Astrocyte (in vitro differentiated cells and primary cell): Measurements from ENCODE around the gene F12.

Experiments
- EZH2 ChIP-seq: IDR thresholded peaks from 2 replicates; pipeline ENCODE4 v1.6.1; 2012; ENCODE audit warnings: mild to moderate bottlenecking, low read length, inconsistent platforms; ENCODE audit not compliant: insufficient read depth
- TF ChIP-seq, protein P1 (sequence below): IDR thresholded peaks from 2 replicates; pipeline ENCODE4 v1.5.1; 2011; ENCODE audit warnings: low read depth, mild to moderate bottlenecking, inconsistent platforms, low read length, moderate library complexity; ENCODE audit not compliant: insufficient read depth

DNA sequence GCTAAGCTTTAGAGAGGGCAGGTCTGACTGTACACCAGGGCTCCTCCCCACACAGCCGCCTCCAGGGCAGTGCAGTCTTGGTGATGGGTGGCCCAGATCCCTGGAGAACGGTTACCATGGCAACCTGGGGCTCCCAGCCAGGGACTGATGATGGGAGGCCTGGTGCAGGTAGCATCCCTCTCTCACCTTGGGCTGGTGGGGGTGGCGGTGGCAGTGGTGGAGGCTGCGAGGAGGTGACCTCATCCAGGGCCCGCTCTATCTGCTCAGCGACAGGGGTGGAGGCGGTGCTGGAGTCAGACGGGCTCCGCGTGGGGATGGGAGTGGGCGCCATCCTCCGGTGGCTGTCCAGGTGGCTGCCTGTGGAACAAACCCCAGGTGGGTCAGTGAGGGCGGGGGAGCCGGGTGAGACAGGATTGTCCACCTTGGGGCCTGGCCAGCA is 49.6 kb upstream of the F12 start:
- TF ChIP-seq, protein P1, sequence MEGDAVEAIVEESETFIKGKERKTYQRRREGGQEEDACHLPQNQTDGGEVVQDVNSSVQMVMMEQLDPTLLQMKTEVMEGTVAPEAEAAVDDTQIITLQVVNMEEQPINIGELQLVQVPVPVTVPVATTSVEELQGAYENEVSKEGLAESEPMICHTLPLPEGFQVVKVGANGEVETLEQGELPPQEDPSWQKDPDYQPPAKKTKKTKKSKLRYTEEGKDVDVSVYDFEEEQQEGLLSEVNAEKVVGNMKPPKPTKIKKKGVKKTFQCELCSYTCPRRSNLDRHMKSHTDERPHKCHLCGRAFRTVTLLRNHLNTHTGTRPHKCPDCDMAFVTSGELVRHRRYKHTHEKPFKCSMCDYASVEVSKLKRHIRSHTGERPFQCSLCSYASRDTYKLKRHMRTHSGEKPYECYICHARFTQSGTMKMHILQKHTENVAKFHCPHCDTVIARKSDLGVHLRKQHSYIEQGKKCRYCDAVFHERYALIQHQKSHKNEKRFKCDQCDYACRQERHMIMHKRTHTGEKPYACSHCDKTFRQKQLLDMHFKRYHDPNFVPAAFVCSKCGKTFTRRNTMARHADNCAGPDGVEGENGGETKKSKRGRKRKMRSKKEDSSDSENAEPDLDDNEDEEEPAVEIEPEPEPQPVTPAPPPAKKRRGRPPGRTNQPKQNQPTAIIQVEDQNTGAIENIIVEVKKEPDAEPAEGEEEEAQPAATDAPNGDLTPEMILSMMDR, result no peak
- no peak for TF ChIP-seq EZH2
